WTC11 (cell line): ENCODE results near the gene KRT12.

Experiments
- CREM ChIP-seq: sonication (generic); formaldehyde crosslinking; IDR thresholded peaks from 2 replicates; pipeline ENCODE4 v1.8.1; 2022; ENCODE audit warnings: mild to moderate bottlenecking, missing genetic modification reagents, moderate library complexity
- ESRRA ChIP-seq: sonication (generic); formaldehyde crosslinking; IDR thresholded peaks from 2 replicates; pipeline ENCODE4 v1.8.1; 2022; ENCODE audit warnings: mild to moderate bottlenecking, missing genetic modification reagents, borderline replicate concordance
- FOXJ3 ChIP-seq: sonication (generic); formaldehyde crosslinking; IDR thresholded peaks from 2 replicates; pipeline ENCODE4 v1.9.0; 2021; ENCODE audit warnings: missing genetic modification reagents, mild to moderate bottlenecking, borderline replicate concordance
- HMGA2 ChIP-seq: fragments of 250-450 bp; sonication (Bioruptor Pico); IDR thresholded peaks from 2 replicates; pipeline ENCODE4 v1.4.0; 2021; ENCODE audit warnings: mild to moderate bottlenecking, moderate library complexity
- IRF2 ChIP-seq: sonication (generic); formaldehyde crosslinking; IDR thresholded peaks from 2 replicates; pipeline ENCODE4 v1.8.0; 2022; ENCODE audit warnings: low read depth, missing genetic modification reagents, borderline replicate concordance
- JUN ChIP-seq: sonication (generic); formaldehyde crosslinking; IDR thresholded peaks from 2 replicates; pipeline ENCODE4 v1.8.0; 2023; ENCODE audit warnings: mild to moderate bottlenecking, missing genetic modification reagents
- NFE2L1 ChIP-seq: sonication (generic); formaldehyde crosslinking; IDR thresholded peaks from 2 replicates; pipeline ENCODE4 v1.8.1; 2023; ENCODE audit warnings: missing genetic modification reagents
- ZNF423 ChIP-seq: fragments of 250-450 bp; sonication (Bioruptor Pico); IDR thresholded peaks from 2 replicates; pipeline ENCODE4 v2.1.2; 2022; ENCODE audit warnings: mild to moderate bottlenecking, moderate library complexity
- TF ChIP-seq, protein P1 (sequence below): sonication (generic); formaldehyde crosslinking; conservative IDR thresholded peaks from 2 replicates; pipeline ENCODE4 v1.8.1; 2022; ENCODE audit warnings: mild to moderate bottlenecking, missing genetic modification reagents
- TF ChIP-seq, protein P2 (sequence below): sonication (generic); formaldehyde crosslinking; IDR thresholded peaks from 2 replicates; pipeline ENCODE4 v1.8.0; 2022; ENCODE audit warnings: mild to moderate bottlenecking, missing genetic modification reagents
- TF ChIP-seq, protein P3 (sequence below): fragments of 200-600 bp; IDR thresholded peaks from 2 replicates; pipeline ENCODE4 v1.8.0; 2022; ENCODE audit warnings: antibody characterized with exemption
- TF ChIP-seq, protein P4 (sequence below): sonication (generic); formaldehyde crosslinking; IDR thresholded peaks from 2 replicates; pipeline ENCODE4 v1.8.1; 2023; ENCODE audit warnings: mild to moderate bottlenecking, missing genetic modification reagents, borderline replicate concordance
- TF ChIP-seq, protein P5 (sequence below): sonication (generic); formaldehyde crosslinking; IDR thresholded peaks from 2 replicates; pipeline ENCODE4 v1.8.1; 2022; ENCODE audit warnings: mild to moderate bottlenecking, moderate library complexity, missing genetic modification reagents
- TF ChIP-seq, protein P6 (sequence below): sonication (generic); formaldehyde crosslinking; IDR thresholded peaks from 2 replicates; pipeline ENCODE4 v1.8.1; 2023; ENCODE audit warnings: mild to moderate bottlenecking, missing genetic modification reagents, moderate library complexity

DNA sequence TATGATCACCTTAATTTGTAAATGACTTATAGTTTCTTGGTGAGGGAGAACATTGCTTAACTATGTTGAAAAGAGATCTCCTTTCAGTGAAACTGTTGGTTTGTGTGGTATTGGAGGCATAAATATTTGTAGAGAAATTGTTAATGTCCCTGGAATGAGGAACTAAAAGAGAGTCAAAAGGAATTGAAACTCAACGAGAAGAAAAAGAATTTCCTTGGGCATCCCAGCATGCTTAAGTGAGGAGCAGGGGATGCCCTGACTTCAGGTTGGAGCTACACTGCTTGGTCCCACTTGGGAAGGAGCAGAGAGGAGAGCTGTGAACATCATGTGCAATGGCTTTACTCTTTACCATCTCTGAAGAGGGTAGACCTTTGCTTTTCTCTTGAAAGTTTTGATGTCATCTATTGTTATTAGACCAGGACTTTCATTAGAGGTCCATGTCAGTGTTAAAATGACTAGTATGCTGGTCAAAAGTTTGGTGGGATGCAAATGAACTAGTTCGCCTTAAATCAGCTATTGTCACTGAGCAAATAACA is 48.8 kb upstream of the KRT12 start:
- TF ChIP-seq, protein P1, sequence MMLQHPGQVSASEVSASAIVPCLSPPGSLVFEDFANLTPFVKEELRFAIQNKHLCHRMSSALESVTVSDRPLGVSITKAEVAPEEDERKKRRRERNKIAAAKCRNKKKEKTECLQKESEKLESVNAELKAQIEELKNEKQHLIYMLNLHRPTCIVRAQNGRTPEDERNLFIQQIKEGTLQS: no peak
- TF ChIP-seq, protein P2, sequence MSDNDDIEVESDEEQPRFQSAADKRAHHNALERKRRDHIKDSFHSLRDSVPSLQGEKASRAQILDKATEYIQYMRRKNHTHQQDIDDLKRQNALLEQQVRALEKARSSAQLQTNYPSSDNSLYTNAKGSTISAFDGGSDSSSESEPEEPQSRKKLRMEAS (CRISPR knock-in tag): no peak
- TF ChIP-seq CREM: no peak
- TF ChIP-seq HMGA2 (CRISPR knock-in tag): no peak
- TF ChIP-seq, protein P3, sequence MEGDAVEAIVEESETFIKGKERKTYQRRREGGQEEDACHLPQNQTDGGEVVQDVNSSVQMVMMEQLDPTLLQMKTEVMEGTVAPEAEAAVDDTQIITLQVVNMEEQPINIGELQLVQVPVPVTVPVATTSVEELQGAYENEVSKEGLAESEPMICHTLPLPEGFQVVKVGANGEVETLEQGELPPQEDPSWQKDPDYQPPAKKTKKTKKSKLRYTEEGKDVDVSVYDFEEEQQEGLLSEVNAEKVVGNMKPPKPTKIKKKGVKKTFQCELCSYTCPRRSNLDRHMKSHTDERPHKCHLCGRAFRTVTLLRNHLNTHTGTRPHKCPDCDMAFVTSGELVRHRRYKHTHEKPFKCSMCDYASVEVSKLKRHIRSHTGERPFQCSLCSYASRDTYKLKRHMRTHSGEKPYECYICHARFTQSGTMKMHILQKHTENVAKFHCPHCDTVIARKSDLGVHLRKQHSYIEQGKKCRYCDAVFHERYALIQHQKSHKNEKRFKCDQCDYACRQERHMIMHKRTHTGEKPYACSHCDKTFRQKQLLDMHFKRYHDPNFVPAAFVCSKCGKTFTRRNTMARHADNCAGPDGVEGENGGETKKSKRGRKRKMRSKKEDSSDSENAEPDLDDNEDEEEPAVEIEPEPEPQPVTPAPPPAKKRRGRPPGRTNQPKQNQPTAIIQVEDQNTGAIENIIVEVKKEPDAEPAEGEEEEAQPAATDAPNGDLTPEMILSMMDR: no peak
- TF ChIP-seq JUN: no peak
- TF ChIP-seq ZNF423: no peak
- TF ChIP-seq IRF2 (CRISPR knock-in tag): no peak
- no peak for TF ChIP-seq NFE2L1 (CRISPR knock-in tag)
- no peak for TF ChIP-seq FOXJ3
- TF ChIP-seq, protein P4, sequence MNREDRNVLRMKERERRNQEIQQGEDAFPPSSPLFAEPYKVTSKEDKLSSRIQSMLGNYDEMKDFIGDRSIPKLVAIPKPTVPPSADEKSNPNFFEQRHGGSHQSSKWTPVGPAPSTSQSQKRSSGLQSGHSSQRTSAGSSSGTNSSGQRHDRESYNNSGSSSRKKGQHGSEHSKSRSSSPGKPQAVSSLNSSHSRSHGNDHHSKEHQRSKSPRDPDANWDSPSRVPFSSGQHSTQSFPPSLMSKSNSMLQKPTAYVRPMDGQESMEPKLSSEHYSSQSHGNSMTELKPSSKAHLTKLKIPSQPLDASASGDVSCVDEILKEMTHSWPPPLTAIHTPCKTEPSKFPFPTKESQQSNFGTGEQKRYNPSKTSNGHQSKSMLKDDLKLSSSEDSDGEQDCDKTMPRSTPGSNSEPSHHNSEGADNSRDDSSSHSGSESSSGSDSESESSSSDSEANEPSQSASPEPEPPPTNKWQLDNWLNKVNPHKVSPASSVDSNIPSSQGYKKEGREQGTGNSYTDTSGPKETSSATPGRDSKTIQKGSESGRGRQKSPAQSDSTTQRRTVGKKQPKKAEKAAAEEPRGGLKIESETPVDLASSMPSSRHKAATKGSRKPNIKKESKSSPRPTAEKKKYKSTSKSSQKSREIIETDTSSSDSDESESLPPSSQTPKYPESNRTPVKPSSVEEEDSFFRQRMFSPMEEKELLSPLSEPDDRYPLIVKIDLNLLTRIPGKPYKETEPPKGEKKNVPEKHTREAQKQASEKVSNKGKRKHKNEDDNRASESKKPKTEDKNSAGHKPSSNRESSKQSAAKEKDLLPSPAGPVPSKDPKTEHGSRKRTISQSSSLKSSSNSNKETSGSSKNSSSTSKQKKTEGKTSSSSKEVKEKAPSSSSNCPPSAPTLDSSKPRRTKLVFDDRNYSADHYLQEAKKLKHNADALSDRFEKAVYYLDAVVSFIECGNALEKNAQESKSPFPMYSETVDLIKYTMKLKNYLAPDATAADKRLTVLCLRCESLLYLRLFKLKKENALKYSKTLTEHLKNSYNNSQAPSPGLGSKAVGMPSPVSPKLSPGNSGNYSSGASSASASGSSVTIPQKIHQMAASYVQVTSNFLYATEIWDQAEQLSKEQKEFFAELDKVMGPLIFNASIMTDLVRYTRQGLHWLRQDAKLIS (CRISPR knock-in tag): no peak
- TF ChIP-seq, protein P5, sequence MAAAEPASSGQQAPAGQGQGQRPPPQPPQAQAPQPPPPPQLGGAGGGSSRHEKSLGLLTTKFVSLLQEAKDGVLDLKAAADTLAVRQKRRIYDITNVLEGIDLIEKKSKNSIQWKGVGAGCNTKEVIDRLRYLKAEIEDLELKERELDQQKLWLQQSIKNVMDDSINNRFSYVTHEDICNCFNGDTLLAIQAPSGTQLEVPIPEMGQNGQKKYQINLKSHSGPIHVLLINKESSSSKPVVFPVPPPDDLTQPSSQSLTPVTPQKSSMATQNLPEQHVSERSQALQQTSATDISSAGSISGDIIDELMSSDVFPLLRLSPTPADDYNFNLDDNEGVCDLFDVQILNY (CRISPR knock-in tag): no peak
- no peak for TF ChIP-seq ESRRA (CRISPR knock-in tag)
- TF ChIP-seq, protein P6, sequence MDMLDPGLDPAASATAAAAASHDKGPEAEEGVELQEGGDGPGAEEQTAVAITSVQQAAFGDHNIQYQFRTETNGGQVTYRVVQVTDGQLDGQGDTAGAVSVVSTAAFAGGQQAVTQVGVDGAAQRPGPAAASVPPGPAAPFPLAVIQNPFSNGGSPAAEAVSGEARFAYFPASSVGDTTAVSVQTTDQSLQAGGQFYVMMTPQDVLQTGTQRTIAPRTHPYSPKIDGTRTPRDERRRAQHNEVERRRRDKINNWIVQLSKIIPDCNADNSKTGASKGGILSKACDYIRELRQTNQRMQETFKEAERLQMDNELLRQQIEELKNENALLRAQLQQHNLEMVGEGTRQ (CRISPR knock-in tag): no peak
